ENCODE measurements around the gene PAPLN.

The PAPLN gene

GRCh38 chr14:73253721-73254120, 16.4 kb downstream of the PAPLN start:
- DNase-seq (ENCODE audit: low read depth) = no peak
- H3K4me3 ChIP-seq (ENCODE audit: low read depth, low read length) = no peak overlapping the region
- no peak for TF ChIP-seq CTCF (IDR thresholded peaks at IDR 0.05; ENCODE audit: low read depth, low read length, missing control alignments)
- in situ Hi-C loops (cut with HindIII; ENCODE audit: low sequenced_read_pairs) = no loop called here

GRCh38 chr14:73254247-73255004, 17.1 kb downstream of the PAPLN start:
- in situ Hi-C loops (cut with HindIII; ENCODE audit: low sequenced_read_pairs) = no loop called here
- no peak overlapping the region for H3K4me3 ChIP-seq (ENCODE audit: low read depth, low read length)
- DNase-seq (ENCODE audit: low read depth) = no peak
- TF ChIP-seq CTCF (IDR thresholded peaks at IDR 0.05; ENCODE audit: low read depth, low read length, missing control alignments) = no peak

- H3K4me3 ChIP-seq (ENCODE audit: low read depth, low read length) = no peak overlapping the region
- in situ Hi-C loops (cut with HindIII; ENCODE audit: low sequenced_read_pairs) = no loop called here
- TF ChIP-seq CTCF (IDR thresholded peaks at IDR 0.05; ENCODE audit: low read depth, low read length, missing control alignments) = no peak
- DNase-seq (ENCODE audit: low read depth) = no peak
These were observed 17.7 kb downstream of the PAPLN start for GRCh38 chr14:73255005-73255400.

GRCh38 chr14:73255693-73256225, 18.5 kb downstream of the PAPLN start:
- H3K4me3 ChIP-seq (ENCODE audit: low read depth, low read length) = no peak overlapping the region
- in situ Hi-C loops (cut with HindIII; ENCODE audit: low sequenced_read_pairs) = no loop called here
- no peak for DNase-seq (ENCODE audit: low read depth)
- TF ChIP-seq CTCF (IDR thresholded peaks at IDR 0.05; ENCODE audit: low read depth, low read length, missing control alignments) = no peak

- no peak for DNase-seq (ENCODE audit: low read depth)
- in situ Hi-C loops (cut with HindIII; ENCODE audit: low sequenced_read_pairs) = no loop called here
- no peak overlapping the region for H3K4me3 ChIP-seq (ENCODE audit: low read depth, low read length)
- TF ChIP-seq CTCF (IDR thresholded peaks at IDR 0.05; ENCODE audit: low read depth, low read length, missing control alignments) = no peak
These were observed 20.8 kb downstream of the PAPLN start for GRCh38 chr14:73258076-73258475.

- no peak for TF ChIP-seq CTCF (IDR thresholded peaks at IDR 0.05; ENCODE audit: low read depth, low read length, missing control alignments)
- no peak for DNase-seq (ENCODE audit: low read depth)
- H3K4me3 ChIP-seq (ENCODE audit: low read depth, low read length) = no peak overlapping the region
- in situ Hi-C loops (cut with HindIII; ENCODE audit: low sequenced_read_pairs) = no loop called here
These were observed 21.7 kb downstream of the PAPLN start for GRCh38 chr14:73258845-73259611.
